Panc1 (cell line): ENCODE data around the gene TNN. TPM values are rescaled to one million over a fixed set of nuclear protein-coding genes. Genes with fewer than 3 reads are reported as not detected.

Source experiments
- ATAC-seq: fragments of 200-7000 bp; cut with Tn5 transposase; 2 replicates; pipeline ENCODE4 v1.9.1; 2020; ENCODE audit warnings: mild to moderate bottlenecking, moderate library complexity
- BruUV-seq: library from RNA; stranded (reverse); fragments of 400-500 nt; replicated peaks from 2 replicates; lab custom pipeline; 2021; lab: Mats Ljungman, UMichigan
- CTCF ChIA-PET: fragments of 300-600 bp; sonication (Branson Sonifier 250); formaldehyde crosslinking; loops from one replicate; lab custom pipeline; 2022; ENCODE audit warnings: antibody characterized with exemption; lab: Charles Lee
- POLR2A ChIA-PET: fragments of 300-600 bp; sonication (Branson Sonifier 250); formaldehyde crosslinking; loops from one replicate; lab custom pipeline; 2022; ENCODE audit warnings: antibody characterized with exemption; lab: Charles Lee
- DNase-seq: peaks from one replicate; pipeline ENCODE4 v3.0.0-alpha.2; 2010; ENCODE audit warnings: low read depth, low spot score
- H3K27ac ChIP-seq: 2 replicates; pipeline ENCODE4 v1.5.1; 2011; ENCODE audit warnings: mild to moderate bottlenecking, low read length, inconsistent platforms
- H3K27me3 ChIP-seq: fragments of 200-500 bp; sonication (Bioruptor generic); 2 replicates; pipeline ENCODE4 v1.6.0; 2014; ENCODE audit warnings: low read length, inconsistent platforms; ENCODE audit not compliant: control insufficient read depth, insufficient read depth
- H3K36me3 ChIP-seq: fragments of 200-500 bp; sonication (Bioruptor generic); 2 replicates; pipeline ENCODE4 v1.5.1; 2014; ENCODE audit warnings: inconsistent platforms, mild to moderate bottlenecking, low read length, moderate library complexity; ENCODE audit not compliant: control insufficient read depth, insufficient read depth
- H3K4me1 ChIP-seq: 2 replicates; pipeline ENCODE4 v1.5.1; 2011; ENCODE audit warnings: inconsistent platforms, mild to moderate bottlenecking, low read length, moderate library complexity; ENCODE audit not compliant: control insufficient read depth, insufficient read depth
- H3K4me3 ChIP-seq, 2 experiments: 2 replicates each; pipeline ENCODE4 v1.5.1; 2011 to 2012; ENCODE audit warnings: low read depth in 2 of 2, low read length in 2 of 2, mild to moderate bottlenecking in 2 of 2, inconsistent platforms in 1 of 2, moderate library complexity in 1 of 2
- H3K9me3 ChIP-seq: fragments of 200-500 bp; sonication (Bioruptor generic); 2 replicates; pipeline ENCODE4 v1.5.1; 2014; ENCODE audit warnings: low read depth, mild to moderate bottlenecking, inconsistent platforms, low read length, moderate library complexity; ENCODE audit not compliant: control insufficient read depth, insufficient read depth
- CTCF ChIP-seq: fragments of 450-650 bp; IDR thresholded peaks from 2 replicates; pipeline ENCODE4 v1.5.1; 2017; ENCODE audit warnings: mild to moderate bottlenecking
- POLR2AphosphoS5 ChIP-seq: IDR thresholded peaks from 2 replicates; pipeline ENCODE4 v1.6.1; 2012; ENCODE audit warnings: mild to moderate bottlenecking, low read depth, low read length, moderate library complexity
- SIN3A ChIP-seq: IDR thresholded peaks from 2 replicates; pipeline ENCODE4 v1.6.1; 2012; ENCODE audit warnings: low read depth, mild to moderate bottlenecking, low read length, moderate library complexity, borderline replicate concordance; ENCODE audit not compliant: insufficient read depth
- TCF7L2 ChIP-seq: IDR thresholded peaks from 2 replicates; pipeline ENCODE4 v1.6.1; 2011; ENCODE audit warnings: mild to moderate bottlenecking, low read depth, low read length, inconsistent platforms
- in situ Hi-C: cut with HindIII; loops from 2 replicates; pipeline ENCODE4 v1.10.0; 2016; ENCODE audit warnings: low sequenced_read_pairs, low pct_unique_long_range_greater_than_20kb
- intact Hi-C: fragments of 100-400 bp; cut with micrococcal nuclease; formaldehyde crosslinking; loops from one replicate; pipeline ENCODE4 v1.10.0; 2022; ENCODE audit not compliant: unreplicated experiment
- total RNA-seq: library from RNA; stranded (reverse); gene quantifications from one replicate; pipeline ENCODE4 v1.2.1, GENCODE V29; 2021; ENCODE audit not compliant: unreplicated experiment
- TF ChIP-seq, protein P1 (sequence below), 2 experiments: IDR thresholded peaks; 2 replicates each; pipeline ENCODE4 v1.6.1; 2011 to 2012; ENCODE audit warnings: low read depth in 2 of 2, control low read depth in 1 of 2, low read length in 1 of 2, mild to moderate bottlenecking in 1 of 2, moderate library complexity in 1 of 2; ENCODE audit not compliant: insufficient read depth in 1 of 2

The TNN gene
- total RNA-seq, 1 experiment from 2014 or later: not detected

DNA sequence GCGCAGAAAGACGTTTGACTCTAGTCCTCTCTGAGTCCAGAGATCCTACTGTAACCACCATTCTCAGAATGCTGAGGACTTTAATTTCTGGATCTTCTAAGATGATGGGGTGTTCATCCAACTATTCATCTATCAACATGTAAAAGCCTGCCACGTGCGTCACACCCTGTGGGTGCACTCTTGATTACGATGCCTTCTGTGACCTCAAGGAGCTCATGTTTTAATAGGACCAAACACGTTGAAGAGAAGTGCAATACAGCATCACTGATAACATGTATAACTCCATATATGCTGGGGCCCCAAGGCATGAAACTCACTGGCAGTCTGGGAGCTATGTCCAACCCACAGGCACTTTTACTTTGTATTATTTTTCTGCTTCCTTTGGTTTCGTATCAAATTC lies 105.9 kb downstream of the TNN start:
- Histone ChIP-seq H3K27me3 (no peaks in the 10 kb centered on the region; the same call in 1 of the 2 replicates), H3K9me3 (no peaks in the 10 kb centered on the region), H3K4me1 (no peaks in the 10 kb centered on the region), H3K4me3 (no peak overlapping the region), H3K36me3 (no peaks in the 10 kb centered on the region), H3K27ac (no peak overlapping the region)
- in situ Hi-C loops (no loop called here), intact Hi-C loops (no loop called here)
- DNase-seq (no peak), ATAC-seq (no peak)
- TF ChIP-seq CTCF: no peak
- TF ChIP-seq, protein P1, sequence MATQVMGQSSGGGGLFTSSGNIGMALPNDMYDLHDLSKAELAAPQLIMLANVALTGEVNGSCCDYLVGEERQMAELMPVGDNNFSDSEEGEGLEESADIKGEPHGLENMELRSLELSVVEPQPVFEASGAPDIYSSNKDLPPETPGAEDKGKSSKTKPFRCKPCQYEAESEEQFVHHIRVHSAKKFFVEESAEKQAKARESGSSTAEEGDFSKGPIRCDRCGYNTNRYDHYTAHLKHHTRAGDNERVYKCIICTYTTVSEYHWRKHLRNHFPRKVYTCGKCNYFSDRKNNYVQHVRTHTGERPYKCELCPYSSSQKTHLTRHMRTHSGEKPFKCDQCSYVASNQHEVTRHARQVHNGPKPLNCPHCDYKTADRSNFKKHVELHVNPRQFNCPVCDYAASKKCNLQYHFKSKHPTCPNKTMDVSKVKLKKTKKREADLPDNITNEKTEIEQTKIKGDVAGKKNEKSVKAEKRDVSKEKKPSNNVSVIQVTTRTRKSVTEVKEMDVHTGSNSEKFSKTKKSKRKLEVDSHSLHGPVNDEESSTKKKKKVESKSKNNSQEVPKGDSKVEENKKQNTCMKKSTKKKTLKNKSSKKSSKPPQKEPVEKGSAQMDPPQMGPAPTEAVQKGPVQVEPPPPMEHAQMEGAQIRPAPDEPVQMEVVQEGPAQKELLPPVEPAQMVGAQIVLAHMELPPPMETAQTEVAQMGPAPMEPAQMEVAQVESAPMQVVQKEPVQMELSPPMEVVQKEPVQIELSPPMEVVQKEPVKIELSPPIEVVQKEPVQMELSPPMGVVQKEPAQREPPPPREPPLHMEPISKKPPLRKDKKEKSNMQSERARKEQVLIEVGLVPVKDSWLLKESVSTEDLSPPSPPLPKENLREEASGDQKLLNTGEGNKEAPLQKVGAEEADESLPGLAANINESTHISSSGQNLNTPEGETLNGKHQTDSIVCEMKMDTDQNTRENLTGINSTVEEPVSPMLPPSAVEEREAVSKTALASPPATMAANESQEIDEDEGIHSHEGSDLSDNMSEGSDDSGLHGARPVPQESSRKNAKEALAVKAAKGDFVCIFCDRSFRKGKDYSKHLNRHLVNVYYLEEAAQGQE (IDR thresholded peaks at IDR 0.05; ENCODE audit: insufficient read depth in 1 of 2, low read depth in 2 of 2, low read length in 1 of 2): no peak
- TF ChIP-seq TCF7L2: no peak
- no peak for TF ChIP-seq POLR2AphosphoS5
- TF ChIP-seq SIN3A: no peak
- POLR2A ChIA-PET: no interaction called here
- no TSS peak for BruUV-seq
- CTCF ChIA-PET: no interaction called here

DNA sequence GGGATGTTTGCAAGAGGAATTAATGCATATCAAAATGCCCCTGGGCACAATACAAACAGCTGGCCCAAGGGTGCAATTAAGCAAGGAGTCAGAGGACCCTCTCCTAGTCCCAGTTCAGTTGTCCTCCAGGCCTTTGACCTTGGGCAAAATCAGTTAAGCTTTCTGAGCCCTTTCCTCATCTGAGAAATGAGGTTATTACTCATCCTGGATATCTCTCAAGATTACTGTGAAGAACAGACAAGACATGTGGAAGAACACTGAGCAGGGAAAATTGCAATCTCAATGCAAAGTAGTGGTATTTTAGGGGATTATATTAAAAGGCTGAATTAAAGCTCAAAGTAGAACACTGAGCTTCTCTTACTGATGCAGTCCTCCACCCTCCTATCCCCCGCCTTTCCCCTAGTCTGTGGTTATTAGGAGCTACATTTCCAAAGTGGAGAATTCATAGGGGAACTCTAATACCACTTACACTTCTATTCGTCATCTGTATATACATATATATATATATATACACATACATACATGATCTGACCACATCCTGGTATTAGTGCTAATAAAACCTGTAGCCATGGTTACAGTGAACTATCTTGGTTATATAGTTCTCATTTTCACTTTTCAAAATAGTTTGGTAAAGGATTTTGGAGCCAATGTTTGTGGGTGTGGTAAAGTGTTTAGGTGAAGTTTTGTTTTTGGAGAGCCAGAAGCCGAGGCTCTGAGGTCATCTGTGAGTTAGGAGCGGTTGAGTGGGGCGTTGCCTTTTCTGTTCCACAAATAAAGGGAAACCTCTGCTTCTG lies 106.9 kb downstream of the TNN start:
- no peak overlapping the region for H3K4me3 ChIP-seq
- ATAC-seq: no peak
- H3K27ac ChIP-seq: no peak overlapping the region
- no peak for DNase-seq
- no peaks in the 10 kb centered on the region for H3K4me1 ChIP-seq
- H3K9me3 ChIP-seq: no peaks in the 10 kb centered on the region
- intact Hi-C loops (no loop called here), in situ Hi-C loops (no loop called here)
- no peak for TF ChIP-seq TCF7L2
- no peak for TF ChIP-seq SIN3A
- no peak for TF ChIP-seq POLR2AphosphoS5
- TF ChIP-seq, protein P1 (IDR thresholded peaks at IDR 0.05; ENCODE audit: insufficient read depth in 1 of 2, low read depth in 2 of 2, low read length in 1 of 2): no peak
- TF ChIP-seq CTCF: no peak
- CTCF ChIA-PET: no interaction called here
- no peaks in the 10 kb centered on the region for H3K36me3 ChIP-seq
- H3K27me3 ChIP-seq: no peaks in the 10 kb centered on the region
- POLR2A ChIA-PET: no interaction called here
- no TSS peak for BruUV-seq
